GM18519 (cell line): ENCODE results near the gene MRPS24.
"Not testable (repeated sequence)": the region's sequence is repeated elsewhere in the genome, so short reads cannot be mapped to it uniquely, and the experiment has no call there.

Experiments used
- ATAC-seq: cut with Tn5 transposase; IDR thresholded peaks from one replicate; pipeline ENCODE4 v1.9.1; 2021; ENCODE audit warnings: mild to moderate bottlenecking, moderate library complexity; ENCODE audit not compliant: unreplicated experiment, low FRiP score

MRPS24 gene

GRCh38 chr7:43843296-43843695 lies 26.0 kb downstream of the MRPS24 start:
- ATAC-seq = no peak

- no peak for ATAC-seq
These were observed 31.1 kb downstream of the MRPS24 start for GRCh38 chr7:43838201-43838658.

- no peak for ATAC-seq
These were observed 34.7 kb downstream of the MRPS24 start for GRCh38 chr7:43834463-43835251.

DNA sequence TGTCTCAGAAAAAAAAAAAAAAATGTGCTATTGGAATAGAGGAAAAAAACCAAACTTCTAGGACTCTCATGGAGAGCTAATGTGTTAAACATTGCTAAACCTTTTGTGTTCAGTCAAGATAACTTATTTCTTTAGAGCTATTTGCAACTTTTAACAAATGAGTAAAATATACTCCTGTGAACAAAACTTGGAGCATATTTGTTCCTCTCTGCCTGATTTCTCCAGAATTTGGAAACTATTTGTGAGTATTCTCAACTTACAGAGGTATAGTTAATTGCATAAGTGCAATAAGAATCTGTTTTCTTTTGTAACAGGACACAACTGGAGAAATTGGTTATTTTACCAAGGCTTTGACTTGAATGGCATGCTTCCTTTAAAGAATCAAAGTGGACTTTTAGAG lies 38.4 kb downstream of the MRPS24 start:
- not testable (repeated sequence) for ATAC-seq

GRCh38 chr7:43825391-43825808 lies 43.9 kb downstream of the MRPS24 start:
- ATAC-seq = no peak

DNA sequence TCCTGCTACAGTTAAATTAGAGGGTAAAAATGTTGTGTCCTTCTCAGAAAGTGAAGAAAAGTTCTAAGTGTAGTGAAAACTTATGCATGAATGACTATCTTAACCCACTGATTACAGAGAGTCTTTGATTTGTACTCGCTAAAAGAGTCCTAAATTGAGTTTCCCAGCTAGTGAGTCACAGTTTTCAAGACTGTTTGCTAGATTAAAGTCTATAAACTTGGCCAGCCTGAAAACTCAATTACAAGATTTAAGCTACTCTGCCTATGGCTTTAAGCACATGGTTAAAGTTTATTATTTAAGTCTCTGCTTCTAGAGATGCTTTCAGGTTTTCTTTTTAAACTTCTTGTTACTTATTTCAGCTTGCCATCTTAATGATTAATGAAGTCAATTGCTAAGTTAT lies 44.4 kb downstream of the MRPS24 start:
- no peak for ATAC-seq

DNA sequence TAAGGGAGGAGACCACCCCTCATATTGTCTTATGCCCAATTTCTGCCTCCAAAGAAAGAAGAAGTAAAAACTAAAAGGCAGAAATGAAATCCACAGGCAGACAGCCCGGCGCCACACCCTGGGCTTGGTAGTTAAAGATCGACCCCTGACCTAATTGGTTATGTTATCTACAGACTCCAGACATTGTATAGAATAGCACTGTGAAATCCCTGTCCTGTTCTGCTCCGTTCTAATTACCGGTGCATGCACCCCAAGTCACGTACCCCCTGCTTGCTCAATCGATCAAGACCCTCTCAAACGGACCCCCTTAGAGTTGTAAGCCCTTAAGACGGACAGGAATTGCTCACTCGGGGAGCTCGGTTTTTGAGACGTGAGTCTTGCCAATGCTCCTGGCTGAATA lies 44.8 kb downstream of the MRPS24 start:
- not testable (repeated sequence) for ATAC-seq

- no peak for ATAC-seq
These were observed 45.4 kb downstream of the MRPS24 start for GRCh38 chr7:43823941-43824340.

DNA sequence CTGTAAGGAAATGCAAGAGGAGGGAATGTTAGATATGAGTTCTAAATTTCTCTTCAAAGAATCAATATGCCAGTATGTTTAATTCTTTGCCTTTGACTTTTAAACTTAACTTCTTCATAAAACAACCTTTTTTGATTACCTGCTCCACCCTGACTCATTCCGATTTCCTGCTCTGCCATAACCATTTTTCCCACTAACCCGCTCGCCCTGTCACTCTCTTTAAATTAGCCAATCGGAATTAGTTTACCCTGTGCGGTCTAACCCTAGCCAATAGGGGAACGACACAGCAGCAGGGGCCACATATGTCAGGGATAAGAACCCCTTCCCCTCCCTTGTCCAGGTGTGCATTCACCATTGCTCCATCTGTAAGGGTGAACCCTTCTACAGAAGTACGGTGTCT lies 45.9 kb downstream of the MRPS24 start:
- ATAC-seq = not testable (repeated sequence)
